Chondrocyte (in vitro differentiated cells): ENCODE measurements around the gene PRKAG1. TPM values are rescaled to one million over a fixed set of nuclear protein-coding genes. Genes with fewer than 3 reads are reported as not detected.
A peak's percentile ranks its signal among the peaks of the same experiment; 100 is the strongest.

Source experiments
- DNase-seq: peaks from one replicate; pipeline ENCODE4 v3.0.0; 2021; ENCODE audit warnings: mixed read lengths, low spot score
- H3K27ac Mint-ChIP-seq: one replicate; pipeline ENCODE4 v1.8.0; 2021; ENCODE audit warnings: mild to moderate bottlenecking, moderate library complexity, mixed read lengths; ENCODE audit not compliant: unreplicated experiment
- H3K27me3 Mint-ChIP-seq: 2 replicates; pipeline ENCODE4 v1.8.0; 2021; ENCODE audit warnings: low read depth, mixed read lengths
- H3K36me3 Mint-ChIP-seq: 2 replicates; pipeline ENCODE4 v1.8.0; 2021; ENCODE audit warnings: low read depth, mixed read lengths
- H3K4me1 Mint-ChIP-seq: 2 replicates; pipeline ENCODE4 v1.8.0; 2021; ENCODE audit warnings: low read depth, mild to moderate bottlenecking, mixed read lengths
- H3K4me3 Mint-ChIP-seq: one replicate; pipeline ENCODE4 v1.8.0; 2021; ENCODE audit warnings: mild to moderate bottlenecking, moderate library complexity, mixed read lengths; ENCODE audit not compliant: unreplicated experiment
- H3K9me3 Mint-ChIP-seq: 2 replicates; pipeline ENCODE4 v1.8.0; 2021; ENCODE audit warnings: low read depth, mixed read lengths
- CTCF ChIP-seq: fragments of 200-600 bp; sonication (generic); IDR thresholded peaks from 2 replicates; pipeline ENCODE4 v1.5.0; 2021; ENCODE audit warnings: antibody characterized with exemption, mild to moderate bottlenecking, moderate library complexity
- total RNA-seq: library from RNA; stranded (reverse); gene quantifications from 3 replicates; pipeline ENCODE4 v1.2.1, GENCODE V29; 2021

The PRKAG1 gene
- total RNA-seq, 1 donor from 2014 or later: 61.7 TPM

- H3K4me3 Mint-ChIP-seq: no peak overlapping the region
- H3K27me3 Mint-ChIP-seq: peaks cover 62% of the 10 kb centered on the region
- TF ChIP-seq CTCF: no peak
Observed at GRCh38 chr12:48985901-48986300, 32.7 kb downstream of the PRKAG1 start.

GRCh38 chr12:48985475-48985897, 33.1 kb downstream of the PRKAG1 start:
- peak overlapping the region; percentile 32 for H3K27ac Mint-ChIP-seq
- no peak for DNase-seq
- peaks cover 2% of the 10 kb centered on the region for H3K36me3 Mint-ChIP-seq
- H3K27me3 Mint-ChIP-seq: peaks cover 66% of the 10 kb centered on the region
- no peak for TF ChIP-seq CTCF
- no peak overlapping the region for H3K4me3 Mint-ChIP-seq
- peaks cover 30% of the 10 kb centered on the region for H3K4me1 Mint-ChIP-seq
- H3K9me3 Mint-ChIP-seq: no peaks in the 10 kb centered on the region

More at GRCh38 chr12:48985901-48986300, 32.7 kb downstream of the PRKAG1 start:
- H3K27ac Mint-ChIP-seq: no peak overlapping the region
- DNase-seq: no peak
- H3K36me3 Mint-ChIP-seq: peaks cover 2% of the 10 kb centered on the region
- no peaks in the 10 kb centered on the region for H3K9me3 Mint-ChIP-seq
- H3K4me1 Mint-ChIP-seq: peaks cover 26% of the 10 kb centered on the region

- Mint-ChIP-seq H3K4me3 (no peak overlapping the region), H3K4me1 (peaks cover 54% of the 10 kb centered on the region), H3K27ac (no peak overlapping the region), H3K27me3 (peaks cover 71% of the 10 kb centered on the region), H3K9me3 (no peaks in the 10 kb centered on the region), H3K36me3 (peaks cover 2% of the 10 kb centered on the region)
- TF ChIP-seq CTCF: no peak
- DNase-seq: no peak
Observed at GRCh38 chr12:48982397-48983080, 36.0 kb downstream of the PRKAG1 start.

GRCh38 chr12:48981757-48982157, 36.8 kb downstream of the PRKAG1 start:
- DNase-seq: no peak
- Mint-ChIP-seq H3K4me3 (peak overlapping the region; percentile 57), H3K27ac (peak overlapping the region; percentile 46), H3K9me3 (no peaks in the 10 kb centered on the region), H3K36me3 (peaks cover 2% of the 10 kb centered on the region), H3K4me1 (peaks cover 59% of the 10 kb centered on the region), H3K27me3 (peaks cover 71% of the 10 kb centered on the region)
- no peak for TF ChIP-seq CTCF

- peak overlapping the region; percentile 46 for H3K27ac Mint-ChIP-seq
- TF ChIP-seq CTCF: peak; percentile 63
- DNase-seq: no peak
- peak overlapping the region; percentile 57 for H3K4me3 Mint-ChIP-seq
- H3K9me3 Mint-ChIP-seq: no peaks in the 10 kb centered on the region
- peaks cover 59% of the 10 kb centered on the region for H3K4me1 Mint-ChIP-seq
- peaks cover 76% of the 10 kb centered on the region for H3K27me3 Mint-ChIP-seq
- H3K36me3 Mint-ChIP-seq: peaks cover 2% of the 10 kb centered on the region
Observed at GRCh38 chr12:48980953-48981756, 37.4 kb downstream of the PRKAG1 start.
